Left ventricle myocardium inferior (tissue), 1 donor: Measurements from ENCODE around the gene BTAF1. TPM values are rescaled to one million over a fixed set of nuclear protein-coding genes. Genes with fewer than 3 reads are reported as not detected.

Experiments
- DNase-seq: peaks from one replicate; pipeline ENCODE4 v3.0.0-alpha.2; 2020
- H3K27ac ChIP-seq: fragments of 200-600 bp; replicated peaks from 2 replicates; pipeline ENCODE4 v1.8.0; 2021
- H3K27me3 ChIP-seq: fragments of 200-600 bp; 2 replicates; pipeline ENCODE4 v1.8.0; 2021; ENCODE audit warnings: low read depth
- H3K36me3 ChIP-seq: fragments of 200-600 bp; 2 replicates; pipeline ENCODE4 v1.8.0; 2021
- H3K4me1 ChIP-seq: fragments of 200-600 bp; 2 replicates; pipeline ENCODE4 v1.8.0; 2021
- H3K4me3 ChIP-seq: fragments of 200-600 bp; 2 replicates; pipeline ENCODE4 v1.8.0; 2021; ENCODE audit warnings: mild to moderate bottlenecking, moderate library complexity
- H3K9me3 ChIP-seq: fragments of 200-600 bp; replicated peaks from 2 replicates; pipeline ENCODE4 v1.8.0; 2021
- CTCF ChIP-seq: fragments of 200-600 bp; IDR thresholded peaks from 2 replicates; pipeline ENCODE4 v1.8.0; 2021; ENCODE audit warnings: antibody characterized with exemption, mild to moderate bottlenecking, borderline replicate concordance
- intact Hi-C: fragments of 100-400 bp; cut with micrococcal nuclease; formaldehyde crosslinking; loops from one replicate; pipeline ENCODE4 v1.11.0; 2022
- total RNA-seq: library from RNA; stranded (reverse); fragmentation: NEBNext Ultra II Directional; extraction: Animal tissue kit (Norgen Biotek cat#: 25700); gene quantifications from one replicate; pipeline ENCODE4 v1.2.1, GENCODE V29; 2021
- donor health status: DM: no; HTN: yes; CAD: no; lungs with severe emphysema.

Gene BTAF1
- total RNA-seq, 1 donor from 2014 or later, result 11.7 TPM

GRCh38 chr10:91931526-91932190 is 8.1 kb downstream of the BTAF1 start:
- no peaks in the 10 kb centered on the region for H3K27me3 ChIP-seq
- no peak overlapping the region for H3K4me3 ChIP-seq
- H3K4me1 ChIP-seq, result peaks cover 37% of the 10 kb centered on the region
- no peak for DNase-seq
- H3K36me3 ChIP-seq, result peaks cover 32% of the 10 kb centered on the region
- H3K27ac ChIP-seq, result no peak overlapping the region
- intact Hi-C loops, result no loop called here
- no peaks in the 10 kb centered on the region for H3K9me3 ChIP-seq
- no peak for TF ChIP-seq CTCF

GRCh38 chr10:91932737-91933136 is 9.2 kb downstream of the BTAF1 start:
- Histone ChIP-seq H3K9me3 (no peaks in the 10 kb centered on the region), H3K4me1 (peaks cover 36% of the 10 kb centered on the region), H3K4me3 (no peak overlapping the region), H3K27ac (no peak overlapping the region), H3K36me3 (peaks cover 43% of the 10 kb centered on the region), H3K27me3 (no peaks in the 10 kb centered on the region)
- intact Hi-C loops, result no loop called here
- no peak for TF ChIP-seq CTCF
- no peak for DNase-seq

GRCh38 chr10:91935886-91936285 is 12.3 kb downstream of the BTAF1 start:
- no peak for DNase-seq
- H3K4me1 ChIP-seq, result peaks cover 18% of the 10 kb centered on the region
- H3K36me3 ChIP-seq, result peaks cover 46% of the 10 kb centered on the region
- TF ChIP-seq CTCF, result no peak
- H3K27ac ChIP-seq, result no peak overlapping the region
- H3K27me3 ChIP-seq, result no peaks in the 10 kb centered on the region
- H3K4me3 ChIP-seq, result no peak overlapping the region
- no peaks in the 10 kb centered on the region for H3K9me3 ChIP-seq
- intact Hi-C loops, result no loop called here

- Histone ChIP-seq H3K27ac (no peak overlapping the region), H3K4me1 (no peaks in the 10 kb centered on the region), H3K4me3 (no peak overlapping the region), H3K27me3 (no peaks in the 10 kb centered on the region), H3K9me3 (no peaks in the 10 kb centered on the region), H3K36me3 (peaks cover 55% of the 10 kb centered on the region)
- no peak for DNase-seq
- TF ChIP-seq CTCF, result no peak
- intact Hi-C loops, result no loop called here
Observed at GRCh38 chr10:91939653-91940052, 16.1 kb downstream of the BTAF1 start.

- no peak overlapping the region for H3K4me3 ChIP-seq
- peaks cover 56% of the 10 kb centered on the region for H3K36me3 ChIP-seq
- TF ChIP-seq CTCF, result no peak
- no peaks in the 10 kb centered on the region for H3K4me1 ChIP-seq
- no peaks in the 10 kb centered on the region for H3K9me3 ChIP-seq
- no peak for DNase-seq
- H3K27ac ChIP-seq, result no peak overlapping the region
- intact Hi-C loops, result no loop called here
- H3K27me3 ChIP-seq, result no peaks in the 10 kb centered on the region
Observed at GRCh38 chr10:91941426-91941825, 17.9 kb downstream of the BTAF1 start.
